Fibroblast of the aortic adventitia (primary cell): Measurements from ENCODE around the gene CTSH. TPM values are rescaled to one million over a fixed set of nuclear protein-coding genes. Genes with fewer than 3 reads are reported as not detected.

Source experiments
- DNase-seq: peaks from one replicate; pipeline ENCODE4 v3.0.0-alpha.2; 2010; ENCODE audit warnings: low read depth
- H3K4me3 ChIP-seq: 2 replicates; pipeline ENCODE4 v1.5.1; 2011; ENCODE audit warnings: low read depth, mild to moderate bottlenecking, control low read depth, low read length, moderate library complexity
- CTCF ChIP-seq: IDR thresholded peaks from 2 replicates; pipeline ENCODE4 v1.5.1; 2011; ENCODE audit warnings: mild to moderate bottlenecking, low read length, control low read depth, inconsistent platforms; ENCODE audit not compliant: insufficient read depth
- total RNA-seq: library from RNA; depleted of rRNA; stranded (reverse); fragments of >200 nt; gene quantifications from 2 replicates; pipeline ENCODE4 v1.2.3, GENCODE V29; 2012; ENCODE audit warnings: low replicate concordance

Gene CTSH
- total RNA-seq, 1 donor, result 8.5 TPM

GRCh38 chr15:78927077-78927790, 17.6 kb downstream of the CTSH start:
- DNase-seq, result no peak
- TF ChIP-seq CTCF, result no peak
- H3K4me3 ChIP-seq, result no peak overlapping the region

GRCh38 chr15:78925956-78926743, 18.7 kb downstream of the CTSH start:
- DNase-seq, result no peak
- no peak for TF ChIP-seq CTCF

DNA sequence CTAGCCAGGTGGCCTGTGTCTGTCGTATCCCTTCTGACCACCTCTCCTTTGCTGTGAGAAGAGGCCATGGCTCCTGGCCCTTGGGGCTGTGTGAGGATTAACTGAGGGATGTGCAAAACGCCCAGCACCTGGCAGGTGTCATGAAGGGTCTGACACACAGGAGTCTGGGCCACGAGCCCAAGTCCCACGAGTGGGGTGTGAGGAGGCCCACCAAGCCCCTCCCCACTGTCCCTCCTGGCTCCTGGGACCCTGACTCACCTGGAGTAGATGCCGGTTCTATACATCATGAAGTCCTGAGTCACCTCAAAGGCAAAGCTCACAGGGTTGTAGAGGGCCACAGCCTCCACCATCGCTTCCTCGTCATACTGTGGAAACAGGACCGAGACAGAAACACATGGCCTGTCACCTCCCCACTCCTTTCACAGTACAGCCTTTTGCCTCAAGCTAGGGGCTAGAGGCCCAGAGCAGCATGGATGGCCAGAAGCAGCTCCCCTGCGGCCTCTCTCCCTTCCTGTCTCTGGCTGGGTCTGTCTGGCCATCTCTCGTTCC, 19.7 kb downstream of the CTSH start:
- TF ChIP-seq CTCF, result no peak
- no peak for DNase-seq
- H3K4me3 ChIP-seq, result no peak overlapping the region

More at GRCh38 chr15:78925956-78926743, 18.7 kb downstream of the CTSH start:
- no peak overlapping the region for H3K4me3 ChIP-seq

- DNase-seq, result no peak
- no peak overlapping the region for H3K4me3 ChIP-seq
- no peak for TF ChIP-seq CTCF
These were observed 21.1 kb downstream of the CTSH start for GRCh38 chr15:78923480-78924360.

- no peak for TF ChIP-seq CTCF
- DNase-seq, result no peak
- H3K4me3 ChIP-seq, result no peak overlapping the region
These were observed 21.8 kb downstream of the CTSH start for GRCh38 chr15:78923015-78923414.

- TF ChIP-seq CTCF, result no peak
- no peak overlapping the region for H3K4me3 ChIP-seq
- DNase-seq, result no peak
These were observed 22.3 kb downstream of the CTSH start for GRCh38 chr15:78922527-78922926.
